GM12873 (cell line): ENCODE results near the gene MNS1.
A peak's percentile ranks its signal among the peaks of the same experiment; 100 is the strongest.

Source experiments
- TF ChIP-seq, protein P1 (sequence below): IDR thresholded peaks from 2 replicates; pipeline ENCODE4 v1.5.1; 2012; ENCODE audit warnings: low read depth, mild to moderate bottlenecking, moderate library complexity, low read length, control low read depth; ENCODE audit not compliant: insufficient read depth; ENCODE audit errors: missing control alignments

The MNS1 gene

DNA sequence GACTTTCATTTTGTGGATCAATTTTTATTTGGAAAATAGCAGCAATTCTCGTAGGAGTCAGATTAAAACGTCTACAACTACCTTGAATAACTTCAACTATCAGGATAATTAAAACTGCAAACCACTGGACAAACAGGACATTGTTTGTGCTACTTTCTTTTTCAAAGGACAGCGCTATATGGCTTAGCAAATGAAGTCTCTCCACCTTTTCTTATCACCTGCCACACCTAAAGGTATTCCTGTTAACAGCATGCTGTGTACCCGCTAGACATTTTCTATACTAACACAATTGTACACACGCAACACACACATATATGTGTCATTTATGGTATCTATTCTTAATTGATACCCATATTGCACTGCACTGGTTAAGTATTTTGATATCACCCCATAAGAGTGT lies 19.2 kb downstream of the MNS1 start:
- TF ChIP-seq, protein P1, sequence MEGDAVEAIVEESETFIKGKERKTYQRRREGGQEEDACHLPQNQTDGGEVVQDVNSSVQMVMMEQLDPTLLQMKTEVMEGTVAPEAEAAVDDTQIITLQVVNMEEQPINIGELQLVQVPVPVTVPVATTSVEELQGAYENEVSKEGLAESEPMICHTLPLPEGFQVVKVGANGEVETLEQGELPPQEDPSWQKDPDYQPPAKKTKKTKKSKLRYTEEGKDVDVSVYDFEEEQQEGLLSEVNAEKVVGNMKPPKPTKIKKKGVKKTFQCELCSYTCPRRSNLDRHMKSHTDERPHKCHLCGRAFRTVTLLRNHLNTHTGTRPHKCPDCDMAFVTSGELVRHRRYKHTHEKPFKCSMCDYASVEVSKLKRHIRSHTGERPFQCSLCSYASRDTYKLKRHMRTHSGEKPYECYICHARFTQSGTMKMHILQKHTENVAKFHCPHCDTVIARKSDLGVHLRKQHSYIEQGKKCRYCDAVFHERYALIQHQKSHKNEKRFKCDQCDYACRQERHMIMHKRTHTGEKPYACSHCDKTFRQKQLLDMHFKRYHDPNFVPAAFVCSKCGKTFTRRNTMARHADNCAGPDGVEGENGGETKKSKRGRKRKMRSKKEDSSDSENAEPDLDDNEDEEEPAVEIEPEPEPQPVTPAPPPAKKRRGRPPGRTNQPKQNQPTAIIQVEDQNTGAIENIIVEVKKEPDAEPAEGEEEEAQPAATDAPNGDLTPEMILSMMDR: no peak

DNA sequence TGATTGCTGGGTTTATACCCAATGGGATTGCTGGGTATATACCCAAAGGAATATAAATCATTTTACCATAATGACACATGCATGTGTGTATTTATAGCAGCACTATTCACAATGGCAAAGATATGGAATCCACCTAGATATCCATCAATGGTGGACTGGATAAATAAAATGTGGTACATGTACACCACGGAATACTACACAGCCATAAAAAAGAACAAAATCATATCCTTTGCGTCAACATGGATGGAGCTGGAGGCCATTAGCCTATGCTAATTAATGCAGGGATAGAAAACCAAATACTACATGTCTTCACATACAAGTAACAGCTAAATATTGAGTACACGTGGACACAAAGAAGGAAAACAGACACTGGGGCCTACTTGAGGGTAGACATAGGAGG lies 22.6 kb downstream of the MNS1 start:
- TF ChIP-seq, protein P1: no peak

DNA sequence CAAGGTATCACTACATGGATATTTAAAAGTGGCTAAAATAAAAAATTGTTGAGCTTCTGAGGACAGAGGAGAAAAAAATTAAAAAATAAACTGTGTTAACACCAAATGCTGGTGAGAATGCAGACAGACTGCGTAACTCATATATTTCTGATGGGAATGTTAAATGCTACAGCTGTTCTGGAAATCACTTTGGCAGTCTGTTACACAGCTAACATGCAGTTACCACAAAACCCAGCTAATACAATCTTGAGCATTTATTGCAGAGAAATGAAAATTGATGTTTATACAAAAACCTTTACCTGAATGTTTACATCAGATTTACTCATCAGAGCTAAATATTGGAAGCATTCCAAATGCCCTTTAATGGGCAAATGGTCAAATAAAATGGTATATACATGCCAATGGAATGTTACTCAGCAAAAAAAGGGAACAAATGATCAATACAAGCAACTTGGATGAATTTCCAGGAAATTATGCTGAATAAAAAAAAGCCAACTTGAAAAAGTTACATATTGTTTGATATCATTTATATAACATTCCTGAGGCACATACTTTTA lies 24.6 kb downstream of the MNS1 start:
- TF ChIP-seq, protein P1: no peak

DNA sequence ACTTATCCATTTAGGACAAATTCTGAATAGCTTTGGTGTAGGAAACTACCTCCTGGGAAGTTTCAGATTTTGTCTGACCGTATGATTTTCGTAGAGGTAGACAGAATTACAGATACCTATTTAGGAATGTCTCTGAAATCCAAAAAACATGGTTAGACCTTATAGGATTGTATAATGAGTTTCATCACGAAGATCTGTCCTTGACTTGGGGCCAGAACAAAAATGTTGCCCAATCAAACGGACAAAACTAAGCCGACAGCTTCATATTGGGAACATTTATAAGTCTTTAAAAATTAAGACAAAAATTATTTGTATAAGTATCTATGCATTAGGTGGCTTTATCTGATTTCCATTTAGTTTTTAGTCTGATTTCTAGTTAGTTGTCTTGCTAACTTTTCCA lies 32.6 kb downstream of the MNS1 start:
- TF ChIP-seq, protein P1: no peak

DNA sequence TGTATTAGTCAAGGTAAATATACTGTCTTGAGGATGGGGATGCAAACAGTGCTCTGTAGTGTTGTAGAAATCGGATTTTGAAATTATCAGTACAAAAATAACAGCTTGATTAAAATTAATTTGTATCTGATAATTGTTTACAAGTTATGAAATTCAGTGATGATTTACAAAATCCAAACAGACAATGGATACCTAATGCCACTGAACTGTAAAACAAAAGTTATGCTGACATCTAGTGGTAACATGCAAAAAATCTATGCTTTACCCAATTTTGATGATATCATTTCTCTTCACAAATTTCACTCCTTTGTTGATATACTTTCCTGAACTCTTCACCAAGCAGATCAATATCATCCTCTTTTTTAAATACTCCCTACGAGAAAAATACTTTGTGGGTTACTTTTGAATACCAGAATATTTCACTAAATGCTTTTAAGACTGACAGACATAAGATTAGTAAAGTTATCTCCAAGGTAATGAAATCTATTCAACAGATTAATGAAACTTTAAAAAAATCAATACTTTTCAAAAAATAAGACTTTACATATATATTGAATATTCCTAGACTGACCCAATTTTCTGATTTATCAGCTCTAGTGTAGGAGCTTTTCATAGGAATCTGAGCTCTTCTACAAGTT lies 36.0 kb downstream of the MNS1 start:
- TF ChIP-seq, protein P1: peak; percentile 50

DNA sequence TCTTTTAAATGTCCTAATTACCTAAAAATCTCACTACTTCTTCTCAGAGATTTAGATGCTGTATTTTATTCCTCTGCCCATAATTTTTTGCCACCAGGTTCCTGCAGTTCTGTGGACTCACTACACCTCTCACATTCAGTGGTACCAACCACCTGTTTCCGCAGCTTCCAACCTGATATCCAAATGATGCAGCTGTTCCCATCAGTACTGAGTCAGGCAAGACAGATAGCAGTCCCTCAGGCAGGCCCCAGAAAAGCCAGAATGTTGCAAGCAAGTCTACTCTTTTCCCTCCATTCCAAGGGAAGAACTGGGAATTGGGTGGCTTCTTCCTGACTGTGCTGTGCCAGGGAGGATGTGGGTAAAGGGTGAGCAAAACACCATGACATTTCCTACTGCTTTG lies 39.0 kb downstream of the MNS1 start:
- TF ChIP-seq, protein P1: no peak

DNA sequence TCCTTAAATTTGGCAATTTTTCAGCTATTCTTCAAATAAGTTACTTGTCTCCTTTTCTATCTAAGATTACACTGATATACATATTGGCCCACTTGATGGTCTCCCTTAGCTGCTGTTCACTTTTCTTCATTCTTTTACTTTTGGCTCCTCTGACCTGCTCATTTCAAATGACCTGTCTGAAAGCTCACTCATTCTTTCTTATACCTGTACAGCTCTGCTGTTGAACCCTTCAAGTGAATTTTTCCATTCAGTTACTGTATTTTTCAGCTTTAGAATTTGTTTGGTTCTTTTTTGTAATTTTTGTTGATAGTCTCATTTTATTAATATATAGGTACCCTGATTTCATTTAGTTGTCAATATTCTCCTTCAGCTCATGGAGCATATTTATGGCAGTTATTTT lies 39.7 kb downstream of the MNS1 start:
- TF ChIP-seq, protein P1: no peak
